Tongue (tissue), 2 donors: ENCODE results near the gene CUTA. TPM values are rescaled to one million over a fixed set of nuclear protein-coding genes. Genes with fewer than 3 reads are reported as not detected.
"Not testable (repeated sequence)": the region's sequence is repeated elsewhere in the genome, so short reads cannot be mapped to it uniquely, and the experiment has no call there.

Source experiments
- DNase-seq: peaks from one replicate; pipeline ENCODE4 v3.0.0-alpha.2; 2015
- total RNA-seq: library from RNA; depleted of rRNA; stranded (reverse); fragments of >200 nt; gene quantifications from one replicate; pipeline ENCODE4 v1.2.3, GENCODE V29; 2014

CUTA gene
- total RNA-seq, 1 donor from 2014 or later = 58.4 TPM

DNA sequence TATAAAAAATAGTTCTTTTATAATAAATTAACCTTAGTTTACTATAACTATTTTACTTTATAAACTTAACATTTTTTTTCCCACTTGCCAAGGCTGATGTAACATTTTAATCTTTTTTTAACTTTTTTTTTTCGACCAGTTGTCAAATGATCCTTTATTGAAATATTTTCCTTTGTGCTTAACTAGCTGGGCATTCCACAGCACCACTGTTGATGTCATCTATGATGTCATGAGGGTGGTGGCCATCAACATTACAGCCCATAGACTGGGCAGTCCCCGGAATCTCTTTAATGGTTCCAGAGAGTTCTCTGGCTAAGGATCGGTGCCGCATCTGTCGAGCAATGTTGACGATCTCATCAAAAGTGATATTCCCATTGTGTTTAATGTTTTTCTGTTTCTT lies 18.0 kb downstream of the CUTA start:
- not testable (repeated sequence) for DNase-seq

DNA sequence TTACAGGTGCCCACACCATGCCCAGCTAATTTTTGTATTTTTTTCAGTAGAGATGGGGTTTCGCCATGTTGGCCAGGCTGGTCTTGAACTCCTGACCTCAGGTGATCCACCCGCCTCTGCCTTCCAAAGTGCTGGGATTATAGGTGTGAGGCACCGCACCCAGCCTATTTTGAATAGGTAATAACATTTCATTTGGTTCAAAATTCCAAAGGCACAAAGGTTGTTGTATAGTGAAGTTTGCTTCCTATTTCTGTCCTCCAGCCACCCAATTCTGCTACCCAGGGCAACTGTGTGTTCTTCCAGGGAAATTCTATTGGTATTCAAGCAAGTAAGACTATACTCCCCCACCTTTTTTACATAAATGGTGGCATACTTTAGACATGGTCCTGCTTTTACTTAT lies 19.3 kb downstream of the CUTA start:
- not testable (repeated sequence) for DNase-seq

DNA sequence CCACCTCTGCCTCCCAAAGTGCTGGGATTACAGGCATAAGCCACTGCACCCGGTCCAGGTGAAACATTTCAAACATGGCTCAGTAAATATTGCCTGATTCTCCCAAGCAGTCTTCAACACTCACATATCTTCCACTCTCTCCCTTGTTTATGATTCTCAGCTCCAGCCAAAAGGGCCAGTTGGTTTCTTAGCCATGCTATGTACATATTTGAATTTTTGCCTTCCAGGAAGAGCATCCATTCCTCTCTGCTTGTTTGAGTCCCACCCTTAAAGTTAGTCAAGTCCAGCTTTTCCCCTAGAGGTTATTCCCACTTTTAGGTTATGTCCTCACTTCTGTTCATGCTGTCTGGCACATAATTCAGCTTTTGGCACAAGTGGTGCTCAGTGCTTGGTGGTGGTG lies 20.4 kb downstream of the CUTA start:
- no peak for DNase-seq

DNA sequence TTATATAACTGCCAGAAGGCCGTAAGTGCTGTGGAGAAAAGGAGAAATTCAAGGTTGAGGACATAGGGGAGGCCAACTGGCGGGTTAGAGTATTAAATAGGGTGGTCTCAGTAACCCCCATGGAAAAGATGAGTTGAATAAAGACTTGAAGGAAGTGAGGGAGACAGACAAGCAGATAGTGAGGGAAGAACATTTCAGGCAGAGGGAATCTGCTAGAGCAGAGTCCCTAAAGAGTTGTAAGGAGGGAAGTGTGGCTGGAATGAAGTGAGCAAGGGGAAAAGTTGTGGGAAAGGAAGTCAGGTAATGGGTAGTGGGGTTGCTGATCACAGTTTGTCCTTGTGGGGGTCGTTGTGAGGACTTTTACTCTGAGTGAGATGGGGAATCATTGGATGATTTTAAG lies 24.9 kb downstream of the CUTA start:
- DNase-seq = no peak

DNA sequence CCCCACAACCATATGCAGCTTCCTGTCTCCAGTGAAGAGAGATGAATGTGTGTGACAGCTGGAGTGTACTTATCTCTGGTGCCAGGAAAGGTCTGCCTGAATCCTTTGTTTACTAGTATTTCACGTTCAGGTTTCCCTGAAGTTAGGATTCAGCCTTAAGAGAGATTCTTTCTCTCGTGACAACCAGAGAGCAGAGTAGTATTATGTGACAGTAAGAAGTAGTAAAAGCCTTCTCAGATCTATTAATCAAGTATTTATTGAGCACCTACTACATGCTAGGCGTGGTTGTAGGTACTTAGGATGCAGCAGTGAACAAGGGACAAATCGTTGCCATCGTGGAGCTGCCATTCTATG lies 25.3 kb downstream of the CUTA start:
- DNase-seq = peak; percentile 24

DNA sequence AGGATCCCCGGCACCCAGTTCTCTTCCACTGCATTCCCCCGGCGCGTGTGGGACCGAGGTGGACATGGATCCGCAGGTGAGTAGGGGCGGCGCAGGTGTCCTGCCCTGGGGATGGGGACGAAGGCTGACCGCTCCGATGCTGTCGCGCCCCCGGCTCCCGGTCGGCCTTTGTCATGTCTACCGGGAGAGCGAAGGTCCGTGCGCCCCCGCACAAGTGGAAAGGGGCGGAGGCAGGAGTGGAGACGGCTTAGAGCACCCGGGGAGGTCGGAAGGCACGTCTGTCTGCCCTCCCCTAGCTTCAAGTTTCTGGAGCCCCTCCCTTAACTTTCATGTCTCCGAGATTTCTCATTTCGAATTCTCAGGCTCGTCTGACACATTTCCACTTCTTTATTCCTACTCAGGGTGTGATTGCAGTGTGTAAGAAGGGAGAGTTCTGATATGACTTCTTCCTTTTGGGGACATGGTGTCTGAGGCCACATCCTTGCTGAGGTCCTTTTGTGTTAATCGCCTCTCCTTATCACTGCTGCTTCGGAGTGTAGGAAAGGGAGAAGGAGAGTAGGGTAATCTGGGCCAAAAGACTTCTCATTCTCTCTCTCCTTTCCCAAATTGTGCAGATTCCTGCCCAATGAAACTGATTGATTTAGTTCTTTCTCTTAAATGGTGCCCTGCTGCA lies 25.8 kb downstream of the CUTA start:
- peak; percentile 38 for DNase-seq

DNA sequence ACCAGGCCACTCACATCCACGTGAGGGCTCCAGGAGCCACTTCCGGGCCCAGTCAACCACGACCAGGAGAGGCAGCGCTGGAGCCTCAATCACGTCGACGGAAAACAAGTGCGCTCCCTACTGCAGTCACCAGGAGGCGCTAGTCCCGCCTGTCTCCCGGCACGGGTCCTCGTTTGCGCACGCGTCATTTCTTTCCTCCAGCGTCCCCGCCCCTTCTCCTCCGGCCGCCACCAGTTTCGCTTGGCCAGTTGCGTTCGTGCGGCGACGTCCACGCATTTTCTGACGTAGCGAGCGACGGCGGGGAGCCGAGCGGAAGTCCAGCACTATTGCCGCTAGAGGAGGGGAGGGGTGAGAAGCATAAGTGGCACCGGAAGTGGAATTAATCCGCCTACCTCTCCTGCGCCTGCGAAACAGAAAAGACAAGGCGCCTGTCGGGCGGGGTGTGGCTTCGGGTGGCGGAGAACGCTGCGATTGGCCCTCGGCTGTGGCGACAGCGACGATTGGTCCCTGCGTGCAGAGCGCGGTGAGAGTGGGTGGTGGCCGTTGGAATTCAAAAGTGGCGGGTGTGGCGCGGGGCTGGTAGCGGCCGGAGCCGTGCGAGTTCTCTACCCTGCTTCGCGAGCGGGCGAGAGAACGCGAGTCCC lies 26.5 kb downstream of the CUTA start, which contains the start of gene KIFC1:
Gene KIFC1 (plus strand): TSS at position 546 of the 644 bp plus-strand sequence. CDS start 163 bp downstream, outside the sequence.
- peak; percentile 100 for DNase-seq

DNA sequence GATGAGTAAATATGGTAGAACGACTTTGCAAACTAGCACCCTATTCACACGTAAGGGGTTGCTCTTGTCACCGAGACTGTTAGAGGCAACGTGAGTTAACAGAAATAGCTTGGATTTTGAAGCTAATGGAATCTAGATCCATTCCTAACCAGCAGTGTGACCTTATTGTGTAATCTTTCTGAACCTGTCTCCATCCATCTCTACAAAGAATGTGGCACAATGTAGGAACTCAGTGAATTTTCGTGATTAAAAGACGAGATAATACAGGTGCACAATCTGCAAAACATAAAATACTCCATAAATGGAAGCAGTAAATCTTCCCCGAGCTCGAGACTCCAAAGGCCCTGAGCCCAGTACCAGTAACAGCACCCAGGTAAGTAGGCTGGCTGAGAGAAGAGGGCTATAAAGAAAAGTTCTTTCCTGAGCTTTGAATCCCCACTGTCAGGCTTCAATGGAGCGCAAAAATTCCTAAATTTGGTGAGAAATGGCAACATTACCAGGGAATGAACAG lies 27.1 kb downstream of the CUTA start:
- no peak for DNase-seq

DNA sequence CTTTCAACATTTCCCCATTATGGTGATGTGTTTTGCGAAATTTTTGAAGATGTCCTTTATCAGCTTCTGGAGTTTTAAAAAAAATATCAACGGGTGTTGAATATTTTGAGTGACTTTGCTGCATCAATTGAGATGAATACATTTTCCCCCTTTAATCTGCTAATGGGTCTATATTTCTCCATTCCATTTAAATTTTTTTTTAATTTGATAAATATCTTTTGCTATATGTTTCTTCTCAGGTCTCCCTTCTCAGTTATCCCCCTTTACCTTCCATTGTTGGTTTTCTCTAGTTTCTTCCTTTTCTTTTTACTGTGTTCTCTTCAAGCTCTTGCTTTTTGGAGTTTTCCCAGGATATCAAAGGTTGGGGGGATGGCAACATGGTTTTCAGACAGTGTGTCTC lies 27.7 kb downstream of the CUTA start:
- DNase-seq = no peak

DNA sequence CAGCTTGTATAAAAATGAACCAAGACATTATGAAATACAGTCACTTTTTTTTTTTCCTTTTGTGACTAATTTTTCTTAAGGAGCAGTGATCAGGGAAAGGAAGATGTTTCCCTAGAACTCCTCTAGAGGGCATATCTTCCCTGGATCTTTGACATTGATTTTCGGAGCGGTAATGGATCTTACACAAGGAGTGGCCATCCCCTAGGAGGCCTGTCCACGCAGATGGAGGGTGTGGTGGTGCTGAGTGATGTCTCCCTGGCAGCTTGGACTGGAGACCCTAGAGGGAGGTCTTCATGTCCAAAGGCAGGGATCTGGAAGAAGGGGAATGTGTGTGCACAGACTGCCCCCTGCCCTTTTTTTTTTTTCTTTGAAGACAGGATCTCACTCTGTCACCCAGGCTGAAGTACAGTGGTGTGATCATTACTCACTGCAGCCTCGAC lies 33.3 kb downstream of the CUTA start:
- DNase-seq = no peak

DNA sequence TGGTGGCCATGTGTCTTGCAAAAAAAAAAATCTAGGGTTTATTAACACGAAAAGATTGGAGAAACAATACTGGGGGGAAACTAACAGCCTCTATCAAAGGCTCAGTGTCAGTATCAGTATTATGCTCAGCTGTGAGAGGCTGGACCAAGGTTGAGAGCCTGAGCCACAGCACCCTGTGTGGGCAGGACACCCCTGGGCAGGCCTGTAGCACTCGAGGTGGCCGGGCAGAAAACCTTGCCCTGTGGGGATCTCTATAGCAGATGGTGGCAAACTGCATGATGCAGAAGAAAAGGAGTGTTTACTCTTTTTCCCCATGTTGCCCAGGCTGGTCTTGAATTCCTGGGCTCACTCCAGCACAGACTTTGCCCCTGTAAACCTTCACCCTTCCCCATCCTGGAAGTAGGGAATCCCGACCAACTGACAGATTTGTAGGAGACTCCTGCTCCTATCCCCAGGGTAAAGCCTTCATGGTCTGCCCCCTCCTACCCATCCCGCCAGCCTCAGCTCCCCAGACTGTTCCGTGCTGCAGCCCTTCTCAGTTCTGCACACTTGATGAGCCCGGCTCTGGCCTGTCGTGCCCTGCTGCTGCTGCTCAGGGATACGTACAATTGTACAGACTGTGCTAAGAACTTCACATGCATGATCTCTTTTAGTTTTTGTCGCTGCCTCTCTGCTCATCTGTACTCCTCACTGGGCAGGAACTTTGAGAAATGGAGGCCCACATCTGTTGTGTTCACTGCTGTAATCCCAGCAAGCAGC lies 34.3 kb downstream of the CUTA start:
- DNase-seq = no peak

DNA sequence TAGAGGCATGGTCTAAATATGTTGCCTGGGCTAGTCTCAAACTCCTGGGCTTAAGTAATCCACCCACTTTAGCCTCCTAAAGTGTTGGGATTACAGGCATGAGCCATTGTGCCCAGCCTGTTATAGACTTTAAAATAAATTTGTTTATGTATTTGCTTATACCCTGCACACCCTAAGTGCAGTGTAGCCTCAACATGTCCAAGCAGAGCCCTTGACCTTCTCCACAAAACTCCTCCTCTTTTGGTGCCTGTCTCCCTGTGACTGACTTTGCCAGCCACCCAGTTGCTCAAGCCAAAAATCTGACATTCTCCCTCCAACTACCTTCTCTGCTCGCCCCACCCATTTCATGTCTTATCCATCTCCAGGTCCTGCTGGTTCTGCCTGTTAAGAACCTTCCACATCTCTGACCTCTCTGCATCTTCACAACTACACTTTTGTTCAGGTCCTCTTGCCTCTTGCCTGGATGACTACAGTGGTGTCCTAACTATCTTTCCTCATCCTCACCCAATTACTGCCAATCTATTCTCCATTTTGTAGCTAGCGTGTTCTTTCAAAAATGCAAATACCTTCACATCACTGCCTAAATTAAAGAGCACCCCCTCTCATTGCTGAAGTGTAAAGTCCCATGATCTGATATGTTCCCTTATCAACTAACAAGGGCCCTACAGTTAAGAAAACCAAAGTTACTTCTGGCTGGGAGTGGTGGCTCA lies 37.5 kb downstream of the CUTA start:
- no peak for DNase-seq

DNA sequence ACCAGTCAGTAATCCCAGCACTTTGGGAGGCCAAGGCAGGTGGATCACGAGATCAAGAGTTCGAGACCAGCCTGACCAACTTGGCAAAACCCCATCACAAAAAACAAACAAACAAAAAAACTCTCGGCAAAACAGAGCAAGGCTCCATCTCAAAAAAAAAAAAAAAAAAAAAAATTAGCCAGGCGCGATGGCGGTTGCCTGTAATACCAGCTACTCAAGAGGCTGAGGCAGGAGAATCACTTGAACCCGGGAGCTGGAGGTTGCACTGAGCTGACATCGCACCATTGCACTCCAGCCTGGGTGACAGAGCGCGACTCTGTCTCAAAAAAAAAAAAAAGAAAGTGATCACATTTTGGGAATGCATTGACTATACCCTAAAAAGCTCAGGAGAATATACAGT lies 38.7 kb downstream of the CUTA start:
- not testable (repeated sequence) for DNase-seq

DNA sequence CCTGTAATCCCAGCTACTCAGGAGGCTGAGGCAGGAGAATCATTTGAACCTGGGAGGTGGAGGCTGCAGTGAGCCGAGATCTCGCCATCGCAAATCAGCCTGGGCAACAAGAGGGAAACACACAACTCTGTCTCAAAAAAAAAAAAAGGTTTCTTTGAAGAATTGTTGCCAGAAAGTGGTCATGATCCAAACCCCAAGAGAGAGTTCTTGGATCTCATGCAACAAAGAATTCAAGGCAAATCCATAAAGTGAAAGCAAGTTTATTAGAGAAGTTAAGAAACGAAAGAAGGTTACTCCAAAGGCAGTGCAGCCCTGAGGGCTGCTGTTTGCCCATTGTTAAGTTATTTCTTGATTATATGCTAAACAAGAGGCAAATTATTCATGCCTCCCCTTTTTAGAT lies 40.7 kb downstream of the CUTA start:
- no peak for DNase-seq

DNA sequence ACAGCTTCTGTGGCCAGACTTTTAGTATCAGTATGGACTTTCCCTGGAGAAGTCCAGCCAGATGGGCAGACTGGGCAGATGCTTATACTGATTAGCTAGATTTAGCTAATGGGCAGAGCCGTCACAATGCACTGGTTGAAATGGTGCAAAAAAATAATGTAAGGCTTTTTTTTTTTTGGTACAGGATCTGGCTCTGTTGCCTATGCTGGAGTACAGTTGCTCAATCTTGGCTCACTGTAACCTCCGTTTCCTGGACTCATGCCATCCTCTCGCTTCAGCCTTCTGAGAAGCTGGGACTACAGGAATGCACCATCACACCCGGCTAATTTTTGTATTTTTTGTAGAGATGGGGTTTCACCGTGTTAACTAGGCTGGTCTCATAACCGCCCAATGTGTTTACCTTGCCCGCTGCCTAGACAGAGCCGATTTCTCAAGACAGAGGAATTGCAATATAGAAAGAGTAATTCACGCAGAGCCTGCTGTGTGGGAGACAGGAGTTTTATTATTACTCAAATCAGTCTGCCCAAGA lies 42.7 kb downstream of the CUTA start:
- DNase-seq = peak; percentile 93

DNA sequence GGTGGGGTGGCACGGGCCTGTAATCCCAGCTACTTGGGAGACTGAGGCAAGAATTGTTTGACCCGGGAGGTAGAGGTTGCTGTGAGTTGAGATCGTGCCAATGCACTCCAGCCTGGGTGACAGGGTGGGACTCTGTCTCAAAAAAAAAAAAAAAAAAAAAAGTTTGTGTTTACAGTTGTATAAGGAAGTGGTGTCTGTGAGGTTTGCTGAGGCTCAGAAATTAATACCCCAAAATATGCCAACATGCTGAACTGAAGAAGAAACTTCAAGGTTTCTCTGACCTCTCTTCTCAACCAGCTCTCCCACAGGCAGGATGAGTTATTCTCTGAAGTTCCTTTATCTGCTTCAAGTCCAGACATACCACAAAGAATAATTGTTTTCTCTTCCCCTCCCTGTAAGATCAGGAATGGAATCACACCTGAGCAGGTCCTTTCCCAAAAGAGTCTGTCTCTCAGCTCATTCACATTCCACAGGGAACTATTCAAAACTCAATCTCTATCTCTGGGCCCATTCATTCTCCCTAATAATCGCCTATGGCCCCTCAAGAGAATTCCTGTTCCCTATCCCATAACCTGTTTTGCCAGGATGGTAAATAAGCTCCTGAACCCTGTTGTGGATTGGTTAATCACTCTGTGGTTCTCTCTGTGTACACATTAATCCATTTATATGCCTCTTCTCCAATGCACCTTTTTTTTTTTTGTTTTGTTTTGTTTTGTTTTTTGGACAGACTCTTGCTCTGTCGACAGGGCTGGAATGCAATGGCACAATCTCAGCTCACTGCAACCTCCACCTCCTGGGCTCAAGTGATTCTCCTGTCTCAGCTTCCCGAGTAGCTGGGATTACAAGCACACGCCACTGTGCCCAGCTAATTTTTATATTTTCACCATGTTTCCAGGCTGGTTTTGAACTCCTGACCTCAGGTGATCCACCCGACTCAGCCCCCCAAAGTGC lies 43.7 kb downstream of the CUTA start:
- no peak for DNase-seq

DNA sequence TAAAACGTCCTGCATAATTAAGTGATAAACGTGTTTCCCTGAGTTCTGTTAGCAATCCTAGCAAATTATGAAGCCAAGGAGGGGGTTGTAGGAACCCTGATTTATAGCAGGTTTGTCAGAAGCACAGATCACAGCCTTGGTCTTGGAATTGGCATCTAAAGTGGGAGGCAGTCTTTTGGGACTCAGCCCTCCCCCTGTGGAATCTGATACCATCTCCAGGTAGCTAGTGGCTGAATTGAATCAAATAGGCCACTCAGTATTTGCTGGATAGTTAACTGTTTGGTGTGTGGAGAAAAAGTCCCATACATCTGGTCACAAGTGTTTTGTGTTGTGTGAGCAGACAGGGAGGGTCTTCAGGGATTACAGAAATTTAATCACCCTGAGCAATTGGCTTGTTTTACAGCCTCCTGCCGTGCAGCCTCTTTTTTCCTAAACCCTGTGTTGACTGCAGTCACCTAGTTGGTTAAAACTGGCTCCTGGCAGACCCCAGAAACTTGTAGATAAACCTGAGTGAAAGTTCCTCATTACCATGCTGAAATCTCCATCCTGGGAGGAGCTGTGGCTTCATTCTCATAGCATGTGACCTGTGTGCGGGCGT lies 45.3 kb downstream of the CUTA start:
- DNase-seq = no peak

DNA sequence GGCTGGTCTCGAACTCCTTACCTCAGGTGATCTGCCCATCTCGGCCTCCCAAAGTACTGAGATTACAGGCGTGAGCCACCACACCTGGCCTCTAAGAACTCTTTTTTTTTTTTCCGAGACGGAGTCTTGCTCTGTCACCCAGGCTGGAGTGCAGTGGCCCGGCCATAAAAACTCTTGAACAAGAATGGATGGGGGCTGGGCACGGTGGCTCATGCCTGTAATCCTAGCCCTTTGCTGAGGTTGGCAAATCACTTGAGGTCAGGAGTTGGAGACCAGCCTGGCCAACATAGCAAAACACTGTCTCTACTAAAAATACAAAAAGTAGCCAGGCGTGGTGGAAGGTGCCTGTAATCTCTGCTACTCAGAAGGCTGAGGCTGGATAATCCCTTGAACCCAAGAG lies 46.0 kb downstream of the CUTA start:
- DNase-seq = not testable (repeated sequence)

DNA sequence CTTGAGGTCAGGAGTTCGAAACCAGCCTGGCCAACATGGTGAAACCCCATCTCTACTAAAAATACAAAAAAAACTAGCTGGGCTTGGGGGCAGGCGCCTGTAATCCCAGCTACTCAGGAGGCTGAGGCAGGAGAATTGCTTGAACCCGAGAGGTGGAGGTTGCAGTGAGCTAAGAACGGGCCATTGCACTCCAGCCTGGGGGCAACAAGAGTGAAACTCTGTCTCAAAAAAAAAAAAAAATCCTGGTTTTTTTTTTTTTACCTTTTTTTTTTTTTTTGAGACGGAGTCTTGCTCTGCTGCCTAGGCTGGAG lies 50.2 kb downstream of the CUTA start:
- not testable (repeated sequence) for DNase-seq

DNA sequence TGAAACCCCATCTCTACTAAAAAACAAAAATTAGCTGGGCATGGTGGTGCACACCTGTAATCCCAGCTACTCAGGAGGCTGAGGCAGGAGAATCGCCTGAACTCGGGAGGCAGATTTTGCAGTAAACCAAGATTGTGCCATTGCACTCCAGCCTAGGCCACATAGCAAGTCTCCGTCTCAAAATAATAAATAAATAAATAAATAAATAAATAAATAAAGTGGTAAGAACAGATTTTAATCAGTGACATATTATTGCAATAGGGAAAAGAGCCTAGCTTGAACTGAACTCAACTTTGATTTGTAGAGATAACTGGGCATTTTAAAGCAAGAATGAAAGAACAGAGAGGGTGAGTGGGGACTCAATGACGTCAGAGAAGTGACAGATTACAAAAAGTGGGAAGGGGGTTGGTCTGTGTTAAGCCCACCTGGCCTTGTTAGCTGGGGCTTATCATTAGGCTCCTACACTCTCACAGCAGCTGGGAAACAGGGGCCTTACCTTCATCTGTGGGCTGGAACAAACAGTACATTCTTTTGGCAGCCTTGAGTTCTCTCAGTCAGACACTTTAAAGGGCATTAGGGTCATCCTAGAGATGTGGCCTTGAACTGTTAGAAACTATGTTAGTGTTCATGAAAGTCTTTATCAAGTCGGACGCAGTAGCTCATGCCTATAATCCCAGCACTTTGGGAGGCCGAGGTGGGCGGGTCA lies 50.7 kb downstream of the CUTA start:
- DNase-seq = no peak
